Measurements from ENCODE around the gene RNF144A.

Gene RNF144A

GRCh38 chr2:7026742-7027141 lies 109.5 kb downstream of the RNF144A start:
- H3K27me3 ChIP-seq (ENCODE audit: insufficient read depth, low read depth, severe bottlenecking) = no peaks in the 10 kb centered on the region
- H3K4me3 ChIP-seq (ENCODE audit: low read depth, low read length) = no peak overlapping the region
- H3K27ac ChIP-seq = no peak overlapping the region
- DNase-seq = no peak
- no peak for TF ChIP-seq CTCF (IDR thresholded peaks at IDR 0.05; ENCODE audit: low read depth, low read length)
- no peaks in the 10 kb centered on the region for H3K9me3 ChIP-seq (ENCODE audit: severe bottlenecking)
- H3K36me3 ChIP-seq = peaks cover 74% of the 10 kb centered on the region

GRCh38 chr2:7027411-7027810 lies 110.2 kb downstream of the RNF144A start:
- no peak overlapping the region for H3K4me3 ChIP-seq (ENCODE audit: low read depth, low read length)
- no peak overlapping the region for H3K27ac ChIP-seq
- no peaks in the 10 kb centered on the region for H3K27me3 ChIP-seq (ENCODE audit: insufficient read depth, low read depth, severe bottlenecking)
- peaks cover 77% of the 10 kb centered on the region for H3K36me3 ChIP-seq
- DNase-seq = no peak
- no peaks in the 10 kb centered on the region for H3K9me3 ChIP-seq (ENCODE audit: severe bottlenecking)
- no peak for TF ChIP-seq CTCF (IDR thresholded peaks at IDR 0.05; ENCODE audit: low read depth, low read length)

- DNase-seq = no peak
- H3K27me3 ChIP-seq (ENCODE audit: insufficient read depth, low read depth, severe bottlenecking) = no peaks in the 10 kb centered on the region
- no peak overlapping the region for H3K27ac ChIP-seq
- TF ChIP-seq CTCF (IDR thresholded peaks at IDR 0.05; ENCODE audit: low read depth, low read length) = no peak
- no peaks in the 10 kb centered on the region for H3K9me3 ChIP-seq (ENCODE audit: severe bottlenecking)
- no peak overlapping the region for H3K4me3 ChIP-seq (ENCODE audit: low read depth, low read length)
- peaks cover 84% of the 10 kb centered on the region for H3K36me3 ChIP-seq
These were observed 110.9 kb downstream of the RNF144A start for GRCh38 chr2:7027956-7028655.

- no peak for DNase-seq
- peaks cover 84% of the 10 kb centered on the region for H3K36me3 ChIP-seq
- H3K4me3 ChIP-seq (ENCODE audit: low read depth, low read length) = no peak overlapping the region
- no peaks in the 10 kb centered on the region for H3K9me3 ChIP-seq (ENCODE audit: severe bottlenecking)
- H3K27ac ChIP-seq = no peak overlapping the region
- TF ChIP-seq CTCF (IDR thresholded peaks at IDR 0.05; ENCODE audit: low read depth, low read length) = no peak
- no peaks in the 10 kb centered on the region for H3K27me3 ChIP-seq (ENCODE audit: insufficient read depth, low read depth, severe bottlenecking)
These were observed 111.6 kb downstream of the RNF144A start for GRCh38 chr2:7028846-7029245.

GRCh38 chr2:7029291-7030059 lies 112.3 kb downstream of the RNF144A start:
- no peak for DNase-seq
- no peak overlapping the region for H3K4me3 ChIP-seq (ENCODE audit: low read depth, low read length)
- no peaks in the 10 kb centered on the region for H3K9me3 ChIP-seq (ENCODE audit: severe bottlenecking)
- H3K27me3 ChIP-seq (ENCODE audit: insufficient read depth, low read depth, severe bottlenecking) = no peaks in the 10 kb centered on the region
- no peak overlapping the region for H3K27ac ChIP-seq
- H3K36me3 ChIP-seq = peaks cover 79% of the 10 kb centered on the region
- peak; percentile 37; the same call in 1 of the 2 replicates for TF ChIP-seq CTCF (IDR thresholded peaks at IDR 0.05; ENCODE audit: low read depth, low read length)

Data from WERI-Rb-1 (cell line).